HEK293 (cell line): ENCODE results near the gene SSU72.

Experiments
- BCL11B ChIP-seq: fragments of 450-650 bp; formaldehyde crosslinking; IDR thresholded peaks from 2 replicates; pipeline ENCODE4 v1.5.1; 2016; ENCODE audit warnings: low read depth, missing biosample characterization, missing genetic modification characterization
- EGR2 ChIP-seq: fragments of 450-650 bp; formaldehyde crosslinking; IDR thresholded peaks from 2 replicates; pipeline ENCODE4 v1.5.1; 2016; ENCODE audit warnings: low read depth, missing biosample characterization, missing genetic modification characterization
- GLI2 ChIP-seq: fragments of 450-650 bp; formaldehyde crosslinking; IDR thresholded peaks from 2 replicates; pipeline ENCODE4; 2017; ENCODE audit warnings: missing biosample characterization, missing genetic modification characterization, low read depth, borderline replicate concordance
- GLI4 ChIP-seq: fragments of 450-650 bp; formaldehyde crosslinking; IDR thresholded peaks from 2 replicates; pipeline ENCODE4 v1.5.1; 2016; ENCODE audit warnings: missing biosample characterization, missing genetic modification characterization
- HIC1 ChIP-seq: fragments of 450-650 bp; formaldehyde crosslinking; IDR thresholded peaks from 2 replicates; pipeline ENCODE4 v1.5.1; 2016; ENCODE audit warnings: missing biosample characterization, missing genetic modification characterization
- INSM2 ChIP-seq: fragments of 450-650 bp; formaldehyde crosslinking; IDR thresholded peaks from 2 replicates; pipeline ENCODE4 v1.5.1; 2016; ENCODE audit warnings: missing biosample characterization, missing genetic modification characterization
- OVOL3 ChIP-seq: fragments of 450-650 bp; formaldehyde crosslinking; IDR thresholded peaks from 2 replicates; pipeline ENCODE4 v1.5.1; 2016; ENCODE audit warnings: missing biosample characterization, missing genetic modification characterization
- REPIN1 ChIP-seq: fragments of 450-650 bp; formaldehyde crosslinking; IDR thresholded peaks from 2 replicates; pipeline ENCODE4 v1.5.1; 2017; ENCODE audit warnings: missing biosample characterization, missing genetic modification characterization, low read depth
- SCRT1 ChIP-seq: fragments of 450-650 bp; formaldehyde crosslinking; IDR thresholded peaks from 2 replicates; pipeline ENCODE4 v1.5.1; 2016; ENCODE audit warnings: missing biosample characterization, missing genetic modification characterization, borderline replicate concordance
- SP3 ChIP-seq: fragments of 450-650 bp; formaldehyde crosslinking; IDR thresholded peaks from 2 replicates; pipeline ENCODE4 v1.5.1; 2016; ENCODE audit warnings: missing biosample characterization, missing genetic modification characterization
- ZBTB1 ChIP-seq: fragments of 450-650 bp; formaldehyde crosslinking; IDR thresholded peaks from 2 replicates; pipeline ENCODE4 v1.5.1; 2016; ENCODE audit warnings: missing biosample characterization, missing genetic modification characterization
- ZBTB10 ChIP-seq: fragments of 450-650 bp; formaldehyde crosslinking; IDR thresholded peaks from 2 replicates; pipeline ENCODE4 v1.5.1; 2016; ENCODE audit warnings: missing biosample characterization, missing genetic modification characterization
- ZBTB21 ChIP-seq: fragments of 450-650 bp; formaldehyde crosslinking; IDR thresholded peaks from 2 replicates; pipeline ENCODE4 v1.5.1; 2017; ENCODE audit warnings: missing biosample characterization, missing genetic modification characterization
- ZBTB7A ChIP-seq: fragments of 450-650 bp; formaldehyde crosslinking; IDR thresholded peaks from 2 replicates; pipeline ENCODE4 v1.5.1; 2016; ENCODE audit warnings: low read depth, missing biosample characterization, missing genetic modification characterization
- ZBTB8A ChIP-seq: fragments of 450-650 bp; formaldehyde crosslinking; IDR thresholded peaks from 2 replicates; pipeline ENCODE4 v1.5.1; 2016; ENCODE audit warnings: missing biosample characterization, missing genetic modification characterization
- ZFHX2 ChIP-seq: fragments of 450-650 bp; formaldehyde crosslinking; conservative IDR thresholded peaks from 2 replicates; pipeline ENCODE4 v1.5.1; 2016; ENCODE audit warnings: missing biosample characterization, missing genetic modification characterization
- ZFP41 ChIP-seq: fragments of 450-650 bp; formaldehyde crosslinking; IDR thresholded peaks from 2 replicates; pipeline ENCODE4 v1.5.1; 2016; ENCODE audit warnings: missing biosample characterization, missing genetic modification characterization, borderline replicate concordance
- ZNF214 ChIP-seq: fragments of 450-650 bp; formaldehyde crosslinking; IDR thresholded peaks from 2 replicates; pipeline ENCODE4 v1.5.1; 2017; ENCODE audit warnings: missing biosample characterization, mild to moderate bottlenecking, missing genetic modification characterization, borderline replicate concordance
- ZNF280C ChIP-seq: fragments of 450-650 bp; formaldehyde crosslinking; IDR thresholded peaks from 2 replicates; pipeline ENCODE4 v1.5.1; 2016; ENCODE audit warnings: missing biosample characterization, missing genetic modification characterization
- ZNF324 ChIP-seq: fragments of 450-650 bp; formaldehyde crosslinking; IDR thresholded peaks from 2 replicates; pipeline ENCODE4 v1.5.1; 2016; ENCODE audit warnings: missing biosample characterization, missing genetic modification characterization
- ZNF514 ChIP-seq: fragments of 450-650 bp; formaldehyde crosslinking; IDR thresholded peaks from 2 replicates; pipeline ENCODE4 v1.5.1; 2016; ENCODE audit warnings: missing biosample characterization, missing genetic modification characterization
- ZNF518A ChIP-seq: fragments of 450-650 bp; formaldehyde crosslinking; conservative IDR thresholded peaks from 2 replicates; pipeline ENCODE4 v1.5.1; 2016; ENCODE audit warnings: low read depth, missing biosample characterization, missing genetic modification characterization
- ZNF544 ChIP-seq: fragments of 450-650 bp; formaldehyde crosslinking; IDR thresholded peaks from 2 replicates; pipeline ENCODE4 v1.5.0; 2017; ENCODE audit warnings: missing biosample characterization, missing genetic modification characterization
- ZNF660 ChIP-seq: fragments of 450-650 bp; IDR thresholded peaks from 2 replicates; pipeline ENCODE4 v1.5.1; 2018; ENCODE audit warnings: missing biosample characterization, mild to moderate bottlenecking, missing genetic modification characterization
- ZNF776 ChIP-seq: fragments of 450-650 bp; formaldehyde crosslinking; IDR thresholded peaks from 2 replicates; pipeline ENCODE4 v1.5.0; 2017; ENCODE audit warnings: missing biosample characterization, missing genetic modification characterization, borderline replicate concordance

SSU72 gene

GRCh38 chr1:1615256-1616044 lies 40.8 kb upstream of the SSU72 start, which contains the start of gene MIB2 (continued):
- TF ChIP-seq HIC1 (tag by site-specific recombination), result 0 out of 2 replicates have a peak, but pooled peaks have one; percentile 35
- peak; percentile 97 for TF ChIP-seq ZBTB21
- TF ChIP-seq EGR2 (tag by site-specific recombination), result peak; percentile 91
- peak; percentile 45; the same call in 1 of the 2 replicates for TF ChIP-seq INSM2
- 0 out of 2 replicates have a peak, but pooled peaks have one; percentile 31 for TF ChIP-seq ZBTB1 (tag by site-specific recombination)
- TF ChIP-seq ZNF518A (tag by site-specific recombination), result peak; percentile 10; the same call in 1 of the 2 replicates
- 0 out of 2 replicates have a peak, but pooled peaks have one; percentile 18 for TF ChIP-seq OVOL3 (tag by site-specific recombination)
- peak; percentile 87; the same call in 1 of the 2 replicates for TF ChIP-seq GLI4 (tag by site-specific recombination)
- TF ChIP-seq ZNF324 (tag by site-specific recombination), result peak; percentile 92
- TF ChIP-seq SCRT1, result no peak
- TF ChIP-seq ZBTB7A (tag by site-specific recombination), result peak; percentile 94
- 0 out of 2 replicates have a peak, but pooled peaks have one; percentile 50 for TF ChIP-seq ZNF660 (tag by site-specific recombination)
- TF ChIP-seq ZFHX2 (tag by site-specific recombination), result peak; percentile 93
- peak; percentile 93 for TF ChIP-seq BCL11B (tag by site-specific recombination)
- TF ChIP-seq ZNF280C (tag by site-specific recombination), result no peak
- no peak for TF ChIP-seq ZNF214
- peak; percentile 85 for TF ChIP-seq SP3 (tag by site-specific recombination)
- TF ChIP-seq GLI2 (tag by site-specific recombination), result no peak; the same call in 1 of the 2 replicates
- TF ChIP-seq ZBTB10 (tag by site-specific recombination), result 0 out of 2 replicates have a peak, but pooled peaks have one; percentile 57
- no peak for TF ChIP-seq ZNF544 (tag by site-specific recombination)
- TF ChIP-seq ZBTB8A (tag by site-specific recombination), result peak; percentile 93
- TF ChIP-seq ZNF514 (tag by site-specific recombination), result no peak
- TF ChIP-seq REPIN1, result peak; percentile 84; the same call in 1 of the 2 replicates
- TF ChIP-seq ZNF776 (tag by site-specific recombination), result no peak
- TF ChIP-seq ZFP41 (tag by site-specific recombination), result no peak
